ENCODE results near the gene RARB.

RARB gene

DNA sequence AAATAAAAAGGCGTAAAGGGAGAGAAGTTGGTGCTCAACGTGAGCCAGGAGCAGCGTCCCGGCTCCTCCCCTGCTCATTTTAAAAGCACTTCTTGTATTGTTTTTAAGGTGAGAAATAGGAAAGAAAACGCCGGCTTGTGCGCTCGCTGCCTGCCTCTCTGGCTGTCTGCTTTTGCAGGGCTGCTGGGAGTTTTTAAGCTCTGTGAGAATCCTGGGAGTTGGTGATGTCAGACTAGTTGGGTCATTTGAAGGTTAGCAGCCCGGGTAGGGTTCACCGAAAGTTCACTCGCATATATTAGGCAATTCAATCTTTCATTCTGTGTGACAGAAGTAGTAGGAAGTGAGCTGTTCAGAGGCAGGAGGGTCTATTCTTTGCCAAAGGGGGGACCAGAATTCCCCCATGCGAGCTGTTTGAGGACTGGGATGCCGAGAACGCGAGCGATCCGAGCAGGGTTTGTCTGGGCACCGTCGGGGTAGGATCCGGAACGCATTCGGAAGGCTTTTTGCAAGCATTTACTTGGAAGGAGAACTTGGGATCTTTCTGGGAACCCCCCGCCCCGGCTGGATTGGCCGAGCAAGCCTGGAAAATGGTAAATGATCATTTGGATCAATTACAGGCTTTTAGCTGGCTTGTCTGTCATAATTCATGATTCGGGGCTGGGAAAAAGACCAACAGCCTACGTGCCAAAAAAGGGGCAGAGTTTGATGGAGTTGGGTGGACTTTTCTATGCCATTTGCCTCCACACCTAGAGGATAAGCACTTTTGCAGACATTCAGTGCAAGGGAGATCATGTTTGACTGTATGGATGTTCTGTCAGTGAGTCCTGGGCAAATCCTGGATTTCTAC lies at the start of gene RARB:
TSS of gene RARB (plus strand) at position 322 of the 847 bp plus-strand sequence. CDS start at position 791, 469 bp downstream.
- peak; percentile 0 for DNase-seq

DNA sequence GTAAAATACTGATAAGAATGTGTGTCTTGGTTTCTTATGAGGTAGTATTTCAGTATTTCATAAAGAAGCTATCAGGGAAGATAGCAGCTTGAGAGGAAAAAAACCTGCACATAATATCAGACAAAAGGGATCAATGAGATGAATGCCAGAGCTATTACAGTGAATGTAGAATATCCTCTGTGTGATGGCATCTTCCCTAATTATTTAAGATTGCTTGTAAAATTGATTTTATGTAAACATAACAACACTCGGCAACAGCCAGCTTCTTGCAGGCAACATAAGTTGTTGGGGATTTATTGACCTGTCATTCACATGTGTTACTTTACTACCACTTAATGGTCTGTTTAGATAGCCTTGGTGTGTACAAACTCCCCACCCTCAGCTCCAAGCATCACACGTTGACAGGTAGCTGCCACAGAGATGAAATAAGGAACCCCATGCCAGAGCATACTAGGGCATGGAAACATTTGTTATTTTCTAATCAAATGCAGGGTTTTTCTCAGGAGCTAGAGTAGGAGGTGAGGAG lies 49.2 kb upstream of the RARB start:
- DNase-seq = no peak

DNA sequence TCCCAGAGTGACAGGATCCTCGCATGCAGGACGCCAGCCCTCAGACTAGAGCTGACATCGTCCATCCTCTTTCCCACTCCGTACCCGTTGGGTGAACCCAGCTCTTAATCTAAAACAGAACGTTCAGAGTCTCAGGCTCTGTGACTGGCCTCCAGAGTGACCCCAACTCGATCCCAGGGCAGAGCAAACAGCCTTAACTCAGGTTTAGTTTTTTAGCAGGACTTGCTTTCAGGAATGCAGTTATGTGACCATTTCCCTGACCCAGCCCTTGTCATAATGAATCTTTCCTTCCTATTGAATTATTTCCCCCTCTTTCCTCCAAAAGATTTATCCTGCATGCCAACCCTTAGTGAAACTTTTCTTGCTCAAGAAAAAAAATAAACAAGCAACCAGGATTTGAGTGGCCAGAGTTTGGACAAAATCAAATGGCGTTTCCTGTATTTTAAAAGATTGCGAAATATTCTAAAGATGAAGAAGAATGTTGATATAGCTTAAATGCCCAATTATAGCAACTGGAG lies 47.8 kb upstream of the RARB start:
- no peak for DNase-seq

DNA sequence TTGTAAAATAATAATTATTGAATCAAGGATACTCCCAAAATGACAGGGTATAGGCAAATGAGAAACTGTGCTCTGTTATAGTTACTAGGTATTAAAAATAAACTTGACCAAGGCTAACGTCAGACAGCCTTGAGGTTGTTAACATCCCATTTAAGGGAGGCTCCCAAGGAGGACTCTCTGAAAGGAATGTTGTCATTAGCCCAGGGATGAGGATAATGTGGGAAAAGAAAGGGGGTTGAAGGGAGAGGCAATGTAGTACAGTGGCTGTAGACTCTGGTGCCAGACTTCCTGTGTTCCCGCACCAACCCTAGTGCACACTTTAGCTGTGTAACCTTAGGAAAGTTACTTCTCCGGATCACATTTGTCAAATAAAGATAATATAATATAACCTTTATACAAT lies 47.0 kb upstream of the RARB start:
- DNase-seq = no peak

DNA sequence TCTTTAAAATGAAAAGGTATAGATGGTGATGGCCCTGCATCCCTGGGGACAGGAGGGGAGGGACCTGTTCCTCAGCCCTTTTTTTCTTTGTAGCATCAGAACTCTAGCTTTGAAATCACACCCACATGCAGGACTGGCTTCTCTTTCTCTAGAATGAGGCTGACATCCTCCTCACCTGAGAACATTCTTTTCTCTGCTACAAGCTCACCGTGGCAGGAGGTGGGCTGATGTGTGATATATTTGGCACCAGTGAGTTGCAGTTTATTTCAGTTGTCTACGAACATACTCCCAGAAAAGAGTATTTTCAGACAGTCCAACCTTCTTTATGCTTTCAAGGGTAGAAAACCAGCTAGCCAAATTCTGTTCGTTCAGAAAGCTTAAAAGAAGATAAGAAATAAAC lies 43.6 kb upstream of the RARB start:
- no peak for DNase-seq

DNA sequence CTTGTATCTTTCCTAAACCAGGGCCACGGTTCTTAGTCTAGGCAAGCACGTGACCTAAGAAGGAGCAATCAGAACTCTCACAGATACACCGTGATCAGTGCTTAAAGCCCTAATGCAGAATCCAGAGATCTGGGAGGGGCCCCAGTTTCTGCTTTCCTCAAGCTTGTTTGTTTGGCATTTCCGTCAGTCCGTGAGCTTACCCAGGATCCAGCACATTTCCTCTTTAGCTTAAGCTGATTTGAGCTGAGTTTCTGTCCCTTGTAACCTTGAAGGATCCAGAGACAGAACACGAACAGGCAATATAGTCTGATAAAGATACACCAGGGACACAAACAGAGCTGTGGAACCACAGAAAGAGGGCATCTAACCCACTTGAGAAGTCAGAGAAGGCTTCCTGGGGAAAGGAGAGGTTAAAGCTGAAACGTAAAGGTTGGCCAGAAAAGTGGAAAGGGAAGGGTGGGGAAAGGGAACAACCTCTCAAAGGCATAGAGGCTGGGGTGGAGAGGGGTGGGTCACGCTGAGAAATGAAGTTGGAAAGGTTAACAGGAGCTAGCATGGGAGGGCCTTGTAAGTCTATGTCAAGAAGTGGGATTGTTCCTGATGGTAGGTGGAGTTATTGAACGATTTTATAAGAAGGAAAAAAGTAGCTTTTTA lies 42.1 kb upstream of the RARB start:
- DNase-seq = no peak

DNA sequence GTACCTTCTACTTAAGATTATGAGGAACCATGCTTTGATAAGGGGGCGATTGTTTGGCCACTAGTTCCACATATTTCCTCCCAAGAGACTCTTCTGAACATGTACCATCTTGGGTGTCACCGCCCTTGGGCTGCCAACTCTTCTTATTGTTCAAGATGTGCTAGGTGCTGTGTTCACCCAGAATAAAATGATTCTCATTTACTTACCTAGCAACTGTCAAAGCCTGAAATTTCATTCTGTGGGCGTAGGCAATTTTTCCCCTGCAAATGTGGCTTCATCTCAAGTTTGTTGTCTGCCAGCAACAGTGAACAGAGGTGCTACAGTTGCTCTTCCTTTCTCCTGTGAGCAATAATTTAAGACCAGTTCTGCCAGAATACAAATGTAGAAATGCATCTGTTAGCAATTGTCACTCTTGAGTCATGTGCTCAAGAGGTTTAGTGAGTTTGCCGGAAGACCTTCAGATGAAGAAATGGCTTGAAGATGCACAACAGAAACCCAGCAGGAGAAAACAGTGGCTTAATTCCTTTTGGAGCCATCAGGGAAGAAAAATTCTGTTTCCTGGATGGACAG lies 41.3 kb upstream of the RARB start:
- DNase-seq = no peak

DNA sequence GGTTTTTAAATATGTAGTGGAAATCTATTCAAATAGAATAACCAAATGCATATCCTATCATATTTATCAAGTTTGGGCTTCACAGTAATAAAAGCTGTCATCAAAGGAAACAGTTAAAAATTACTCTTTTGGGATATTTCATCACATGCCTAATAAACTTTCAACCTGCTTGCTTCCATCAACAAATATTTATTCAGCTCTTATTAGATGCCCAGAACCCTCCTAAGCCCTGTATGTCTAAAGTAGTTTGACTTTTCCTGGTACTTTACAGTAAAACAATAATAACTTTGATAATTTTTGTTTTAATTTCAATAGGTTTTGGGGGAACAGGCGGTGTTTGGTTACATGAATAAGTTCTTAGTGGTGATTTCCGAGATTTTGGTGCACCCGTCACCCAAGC lies 37.5 kb upstream of the RARB start:
- DNase-seq = no peak

DNA sequence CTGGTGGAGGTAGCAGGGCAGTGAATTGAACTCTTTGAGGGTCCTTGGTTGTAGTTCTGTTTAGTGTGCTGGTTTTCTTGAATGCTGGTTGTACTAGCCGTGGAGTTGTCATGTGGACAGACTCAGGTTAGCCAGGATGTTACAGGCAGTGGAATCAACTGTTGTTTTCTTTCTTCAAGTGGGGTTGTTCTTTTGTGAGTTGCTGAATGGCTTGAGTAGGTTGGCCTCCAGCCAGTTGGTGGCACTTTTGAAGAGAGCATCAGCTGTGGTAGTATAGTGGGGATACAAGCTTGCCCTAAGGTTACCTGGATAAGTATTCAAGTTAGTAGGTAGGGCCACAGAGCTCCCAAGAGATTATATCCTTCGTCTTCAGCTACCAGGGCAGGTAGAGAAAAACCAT lies 31.8 kb upstream of the RARB start:
- no peak for DNase-seq

DNA sequence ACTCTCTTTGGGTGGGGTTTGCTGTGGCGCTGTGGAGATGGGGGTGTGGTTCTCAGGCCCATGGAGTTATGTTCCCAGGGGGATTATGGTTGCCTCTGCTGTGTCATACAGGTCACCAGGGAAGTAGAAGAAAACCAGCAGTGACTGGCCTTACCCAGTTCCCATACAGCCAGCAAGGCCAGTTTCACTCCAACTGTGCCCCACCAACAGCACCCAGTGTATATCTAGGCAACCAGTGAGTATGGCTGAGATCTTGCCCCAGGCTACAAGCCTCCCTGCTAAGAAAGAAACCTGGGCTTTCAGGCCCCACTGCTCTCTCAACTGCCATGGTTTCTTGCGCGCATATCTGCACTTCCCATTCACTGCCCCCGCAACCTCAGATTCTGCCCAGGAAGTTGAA lies 31.4 kb upstream of the RARB start:
- no peak for DNase-seq

DNA sequence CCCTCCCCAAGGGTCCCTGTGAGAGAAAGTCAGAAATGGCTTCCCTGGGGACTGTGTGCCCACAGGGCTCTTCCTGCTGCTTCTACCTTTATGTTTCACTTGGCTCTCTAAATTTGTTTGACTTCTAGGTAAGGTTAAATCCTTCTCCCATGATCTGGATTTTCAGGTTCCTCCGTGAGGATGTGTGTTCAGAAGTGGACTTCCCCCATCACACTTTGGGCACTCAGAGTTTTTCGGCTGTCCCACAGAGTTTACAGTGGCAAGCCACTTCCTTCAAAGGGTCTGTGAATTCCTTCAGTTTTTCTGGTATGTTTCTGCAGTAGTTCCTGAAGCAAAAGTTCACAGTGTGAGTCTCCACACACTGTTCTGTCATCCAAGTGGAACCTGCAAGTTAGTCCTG lies 30.9 kb upstream of the RARB start:
- no peak for DNase-seq

DNA sequence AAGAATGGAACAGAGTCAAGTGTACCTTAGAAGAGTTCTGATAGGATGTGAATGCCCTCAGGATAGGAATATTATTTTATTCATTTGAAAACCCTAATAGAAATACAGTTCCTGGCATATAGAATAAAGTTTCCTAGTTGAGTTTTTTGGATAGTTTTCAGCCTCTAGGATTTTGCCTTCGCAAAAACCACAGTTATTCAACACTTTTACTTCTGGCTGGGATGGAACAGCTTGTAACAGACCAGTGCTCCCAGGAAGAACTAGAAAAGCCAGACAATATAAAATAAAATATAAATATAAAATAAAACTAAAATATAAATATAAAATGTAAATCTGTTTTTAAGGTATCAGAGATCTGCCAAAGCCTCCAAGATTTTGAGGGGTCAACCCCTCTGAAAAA lies 27.5 kb upstream of the RARB start:
- DNase-seq = no peak

DNA sequence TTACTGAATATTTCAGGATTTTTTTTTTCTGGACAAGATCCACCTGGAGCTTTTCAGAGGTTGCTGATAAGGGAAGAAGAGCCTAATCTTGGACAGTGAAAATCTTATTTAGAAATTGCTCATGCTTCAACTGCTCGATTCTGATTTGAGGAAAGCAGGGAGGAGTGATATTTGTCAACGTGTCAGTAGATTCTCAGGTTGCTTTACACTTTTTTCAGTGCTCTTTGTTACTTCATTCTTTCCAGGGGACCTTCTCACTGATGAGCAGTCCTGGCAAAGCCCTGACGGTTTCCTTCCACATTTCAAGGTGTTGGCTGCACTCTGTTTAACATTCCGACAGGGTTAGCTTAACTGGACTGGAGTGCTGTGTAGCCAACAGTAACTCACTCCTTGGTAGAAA lies 24.1 kb upstream of the RARB start:
- no peak for DNase-seq

DNA sequence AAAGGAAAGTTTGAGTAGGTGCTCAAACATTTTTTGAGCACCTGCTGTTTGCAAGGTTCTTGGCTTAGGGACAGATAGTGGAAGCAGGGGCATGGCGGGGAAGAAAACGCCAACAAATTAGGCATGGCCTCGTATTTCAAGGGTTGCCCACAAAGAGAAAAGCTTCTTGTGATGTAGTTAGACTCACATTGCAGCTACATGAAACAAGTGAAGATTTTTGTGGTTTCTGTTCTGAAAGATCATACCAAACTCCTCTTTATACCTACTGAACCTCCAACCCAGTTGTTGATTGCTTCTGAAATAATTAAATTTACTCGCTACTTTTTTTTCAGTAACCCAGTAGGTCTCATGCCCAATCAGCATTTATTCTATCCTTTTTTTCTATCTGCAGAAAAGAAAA lies 23.5 kb upstream of the RARB start:
- no peak for DNase-seq

DNA sequence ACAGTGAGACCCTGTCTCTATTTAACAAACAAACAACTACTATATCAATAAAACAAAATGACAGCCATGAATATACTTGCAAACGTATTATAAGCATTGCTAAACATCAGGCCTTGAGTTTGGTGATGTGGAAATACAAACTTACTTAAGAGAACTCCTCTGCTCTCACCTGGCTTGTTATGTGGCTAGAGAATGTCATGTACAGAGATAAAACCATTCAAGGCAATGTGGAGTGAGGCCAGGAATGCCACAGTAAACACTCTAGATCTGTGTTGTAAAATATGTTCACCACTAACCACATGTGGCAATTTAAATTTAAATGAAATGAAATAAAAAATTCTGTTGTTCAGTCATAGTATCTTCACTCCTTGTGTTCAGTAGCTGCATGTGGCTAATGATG lies 22.7 kb upstream of the RARB start:
- no peak for DNase-seq

DNA sequence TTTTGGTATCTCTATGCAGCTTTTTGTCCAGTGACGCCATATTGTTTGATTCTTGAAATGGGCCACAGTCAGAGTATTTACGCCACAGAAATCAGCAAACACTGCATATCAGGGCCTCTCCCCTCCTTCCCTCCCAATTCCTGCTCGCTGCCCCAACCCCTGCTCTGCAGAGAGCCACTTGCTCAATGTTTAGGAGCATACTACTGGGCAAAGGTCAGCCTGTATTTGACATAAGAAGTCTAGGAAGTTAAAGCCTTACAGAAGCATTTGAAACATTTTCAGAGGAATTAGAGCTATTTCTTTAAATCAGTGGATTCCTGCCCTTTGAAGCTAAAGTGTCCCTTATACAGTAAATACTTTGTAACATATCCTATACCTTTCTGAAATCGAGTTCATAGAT lies 17.4 kb upstream of the RARB start:
- DNase-seq = no peak

DNA sequence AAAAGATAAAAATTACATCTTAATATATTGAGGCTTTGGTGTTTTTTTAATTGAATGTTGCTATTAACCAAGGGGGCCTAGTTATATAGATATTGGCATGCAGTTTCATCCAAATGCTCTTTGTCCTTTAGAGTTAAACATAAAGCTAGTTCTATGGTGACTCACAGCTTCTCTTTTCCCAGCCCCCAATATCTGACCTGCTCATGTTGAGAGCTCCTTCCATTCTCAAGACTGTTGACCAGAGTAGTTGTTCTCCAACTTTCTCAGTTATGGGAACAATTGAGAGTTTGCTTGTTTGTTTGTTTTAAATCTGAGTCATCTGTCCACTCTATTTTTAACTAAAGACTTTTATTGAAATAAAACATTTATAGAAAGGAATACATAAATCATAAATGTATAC lies 15.8 kb upstream of the RARB start:
- no peak for DNase-seq

DNA sequence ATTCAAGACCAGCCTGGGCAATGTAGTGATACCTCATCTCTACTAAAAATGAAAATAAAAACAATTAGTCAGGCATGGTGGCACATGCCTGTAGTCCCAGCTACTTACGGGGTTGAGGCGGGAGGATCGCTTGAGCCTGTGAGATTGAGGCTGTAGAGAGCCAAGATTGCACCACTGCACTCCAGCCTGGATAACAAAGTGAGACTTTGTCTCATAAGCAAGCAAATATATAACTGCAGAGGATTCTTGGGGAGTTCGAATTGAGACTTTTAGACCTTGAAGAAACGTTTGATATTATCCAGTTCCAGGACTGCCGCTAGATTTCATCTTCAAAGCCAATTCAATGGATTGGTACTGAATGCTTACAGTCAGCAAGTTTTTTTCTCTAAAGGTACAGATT lies 11.9 kb upstream of the RARB start:
- no peak for DNase-seq

DNA sequence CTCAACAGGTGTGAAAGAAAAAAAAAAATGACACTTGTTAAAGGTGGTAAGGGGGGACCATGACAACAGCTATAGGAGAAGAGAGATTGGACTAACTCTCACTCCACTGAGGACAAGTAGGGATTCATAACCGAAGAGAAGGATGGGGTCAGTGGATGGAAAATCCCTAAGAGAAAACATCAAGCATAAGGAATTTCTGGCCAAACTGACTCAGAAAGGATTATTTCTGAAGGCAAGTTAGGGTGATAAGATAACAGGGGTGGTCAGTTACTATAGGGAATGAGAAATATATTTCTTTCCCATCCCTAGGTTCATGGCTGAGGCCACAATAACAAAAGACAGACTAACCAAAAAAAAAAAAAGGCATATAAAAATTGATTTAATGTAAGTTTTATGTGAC lies 9.5 kb upstream of the RARB start:
- no peak for DNase-seq

DNA sequence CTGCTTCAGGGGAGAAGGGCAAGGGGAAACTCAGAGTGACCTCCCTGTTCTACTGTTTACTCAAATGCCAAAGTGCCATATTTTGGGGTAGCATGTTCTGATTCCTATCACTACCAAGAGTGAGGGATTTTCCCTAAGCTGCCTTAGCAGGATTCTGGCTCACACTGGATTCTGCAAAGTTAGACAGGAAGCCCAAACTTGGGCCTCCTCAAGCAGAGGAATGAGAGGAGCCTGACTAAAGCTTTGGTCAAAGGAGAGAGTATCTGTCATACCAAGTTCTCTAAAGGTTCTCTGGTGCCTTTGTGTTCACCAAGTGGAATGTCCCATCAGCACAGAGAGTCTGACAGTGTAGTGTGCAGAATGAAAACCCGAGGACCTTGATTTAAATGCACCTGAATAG lies 8.8 kb upstream of the RARB start:
- no peak for DNase-seq

DNA sequence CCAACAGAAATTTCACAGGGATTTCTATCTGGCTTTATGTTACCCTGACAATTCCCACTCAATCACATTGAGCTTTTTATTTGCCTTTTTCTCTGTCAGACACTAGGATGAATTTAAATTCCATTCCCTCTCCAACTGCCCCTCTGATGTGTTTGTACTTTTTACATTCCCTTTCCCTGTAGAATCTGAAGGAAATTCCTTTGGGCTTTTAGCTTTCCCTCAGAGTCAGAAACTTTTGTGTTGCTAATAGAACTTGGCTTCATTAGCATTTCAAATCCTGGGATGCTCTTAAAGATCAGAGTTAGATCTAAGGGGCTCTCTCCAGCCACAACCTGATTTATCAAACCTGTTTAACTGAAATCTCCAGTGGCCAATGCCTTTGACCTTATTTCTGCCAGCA lies 7.9 kb upstream of the RARB start:
- no peak for DNase-seq

DNA sequence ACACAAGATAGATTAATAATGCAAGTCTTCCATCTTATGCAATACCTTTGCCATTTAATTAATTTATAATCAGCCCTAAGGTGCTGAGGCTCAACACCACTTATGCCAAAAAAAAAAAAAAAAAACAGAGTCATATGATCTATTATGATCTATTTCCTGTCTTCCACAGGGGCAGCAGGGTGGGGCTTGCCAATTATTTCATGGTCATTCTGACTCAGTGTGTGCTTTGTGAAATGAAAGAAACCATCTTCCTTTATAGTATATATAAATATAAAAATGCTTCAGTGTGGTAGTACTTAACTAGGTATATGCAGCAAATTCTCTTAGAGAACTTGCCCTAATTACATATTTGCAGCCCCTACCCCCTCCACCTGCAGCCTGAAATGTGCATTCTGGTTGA lies 7.2 kb upstream of the RARB start:
- DNase-seq = no peak

DNA sequence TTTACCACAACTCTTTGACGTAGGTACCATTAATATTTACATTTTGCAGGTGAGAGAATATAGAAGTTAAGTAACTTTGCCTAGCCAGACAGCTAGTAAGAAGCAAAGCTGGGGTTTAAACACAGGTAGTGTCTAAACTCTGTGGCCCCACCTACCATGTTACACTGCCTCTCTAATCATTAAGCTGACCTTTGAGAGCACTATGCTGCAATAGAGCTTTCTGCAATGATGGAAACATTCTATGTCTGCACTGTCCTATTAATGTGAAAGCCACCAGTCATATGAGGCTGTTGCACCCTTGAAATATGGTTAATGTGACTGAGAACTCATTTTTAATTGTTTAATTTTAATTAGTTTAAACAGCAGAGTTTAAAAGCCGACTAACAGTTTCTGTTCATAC lies 6.3 kb upstream of the RARB start:
- no peak for DNase-seq
